Hepatocyte (in vitro differentiated cells): ENCODE results near the gene STXBP4. TPM values are rescaled to one million over a fixed set of nuclear protein-coding genes. Genes with fewer than 3 reads are reported as not detected.

Experiments
- DNase-seq: peaks from one replicate; pipeline ENCODE4 v3.0.0-alpha.2; 2016; ENCODE audit warnings: low spot score
- H2AFZ ChIP-seq: fragments of 200-600 bp; sonication (generic); 2 replicates; pipeline ENCODE4 v1.6.0; 2016; ENCODE audit warnings: antibody characterized with exemption, mild to moderate bottlenecking
- H3K27ac ChIP-seq: fragments of 200-600 bp; sonication (generic); 2 replicates; pipeline ENCODE4 v1.5.1; 2016; ENCODE audit warnings: mild to moderate bottlenecking
- H3K27me3 ChIP-seq: fragments of 200-600 bp; sonication (generic); 2 replicates; pipeline ENCODE4 v1.6.1; 2016
- H3K36me3 ChIP-seq: fragments of 200-600 bp; sonication (generic); replicated peaks from 2 replicates; pipeline ENCODE4 v1.5.1; 2016; ENCODE audit warnings: low read depth; ENCODE audit not compliant: insufficient read depth
- H3K4me1 ChIP-seq: fragments of 200-600 bp; sonication (generic); 2 replicates; pipeline ENCODE4 v1.5.1; 2016; ENCODE audit warnings: mild to moderate bottlenecking, moderate library complexity; ENCODE audit not compliant: insufficient read depth
- H3K4me2 ChIP-seq: fragments of 200-600 bp; sonication (generic); 2 replicates; pipeline ENCODE4 v1.6.0; 2016
- H3K4me3 ChIP-seq: fragments of 200-600 bp; sonication (generic); 2 replicates; pipeline ENCODE4 v1.5.1; 2016; ENCODE audit warnings: mild to moderate bottlenecking
- H3K79me2 ChIP-seq: fragments of 200-600 bp; sonication (generic); 2 replicates; pipeline ENCODE4 v1.6.0; 2017; ENCODE audit warnings: mild to moderate bottlenecking
- H3K9me2 ChIP-seq: fragments of 200-600 bp; sonication (generic); replicated peaks from 2 replicates; pipeline ENCODE4 v1.6.0; 2017; ENCODE audit warnings: mild to moderate bottlenecking; ENCODE audit not compliant: insufficient read depth
- H3K9me3 ChIP-seq: fragments of 200-600 bp; sonication (generic); 2 replicates; pipeline ENCODE4 v1.5.1; 2016; ENCODE audit warnings: low read depth, mild to moderate bottlenecking
- H4K20me1 ChIP-seq: fragments of 200-600 bp; sonication (generic); 2 replicates; pipeline ENCODE4 v1.6.0; 2016; ENCODE audit warnings: mild to moderate bottlenecking; ENCODE audit not compliant: insufficient read depth, poor library complexity, severe bottlenecking
- EZH2 ChIP-seq: fragments of 200-600 bp; sonication (generic); IDR thresholded peaks from 2 replicates; pipeline ENCODE4 v1.6.1; 2016; ENCODE audit warnings: antibody characterized with exemption, mild to moderate bottlenecking, borderline replicate concordance
- EZH2phosphoT487 ChIP-seq: fragments of 200-600 bp; sonication (generic); IDR thresholded peaks from one replicate; pipeline ENCODE4 v1.6.1; 2018; ENCODE audit warnings: antibody characterized with exemption, mild to moderate bottlenecking, low read depth, moderate library complexity; ENCODE audit not compliant: unreplicated experiment, severe bottlenecking
- WGBS: methylation state at CpG from one replicate; pipeline ENCODE4 v1.1.6; 2016; ENCODE audit warnings: low lambda C conversion rate; ENCODE audit errors: missing lambda C conversion rate; 5-methylcytosine and 5-hydroxymethylcytosine counted together
- polyA plus RNA-seq: library from polyadenylated mRNA; unstranded; fragments of >200 nt; fragmentation: Nextera tagmentation; extraction: Ambion mirVana; gene quantifications from 2 replicates; pipeline ENCODE4 v1.2.1, GENCODE V29; 2016
- total RNA-seq: library from RNA; depleted of rRNA; stranded (reverse); fragments of >200 nt; gene quantifications from 2 replicates; pipeline ENCODE4 v1.2.3, GENCODE V29; 2014
- TF ChIP-seq, protein P1 (sequence below): fragments of 200-600 bp; sonication (generic); IDR thresholded peaks from 2 replicates; pipeline ENCODE4 v1.5.1; 2016; ENCODE audit warnings: antibody characterized with exemption, mild to moderate bottlenecking; ENCODE audit not compliant: poor library complexity

The STXBP4 gene
- total and polyA plus RNA-seq, 2 experiments from 2014 or later: 9.0 to 50.1 TPM

DNA sequence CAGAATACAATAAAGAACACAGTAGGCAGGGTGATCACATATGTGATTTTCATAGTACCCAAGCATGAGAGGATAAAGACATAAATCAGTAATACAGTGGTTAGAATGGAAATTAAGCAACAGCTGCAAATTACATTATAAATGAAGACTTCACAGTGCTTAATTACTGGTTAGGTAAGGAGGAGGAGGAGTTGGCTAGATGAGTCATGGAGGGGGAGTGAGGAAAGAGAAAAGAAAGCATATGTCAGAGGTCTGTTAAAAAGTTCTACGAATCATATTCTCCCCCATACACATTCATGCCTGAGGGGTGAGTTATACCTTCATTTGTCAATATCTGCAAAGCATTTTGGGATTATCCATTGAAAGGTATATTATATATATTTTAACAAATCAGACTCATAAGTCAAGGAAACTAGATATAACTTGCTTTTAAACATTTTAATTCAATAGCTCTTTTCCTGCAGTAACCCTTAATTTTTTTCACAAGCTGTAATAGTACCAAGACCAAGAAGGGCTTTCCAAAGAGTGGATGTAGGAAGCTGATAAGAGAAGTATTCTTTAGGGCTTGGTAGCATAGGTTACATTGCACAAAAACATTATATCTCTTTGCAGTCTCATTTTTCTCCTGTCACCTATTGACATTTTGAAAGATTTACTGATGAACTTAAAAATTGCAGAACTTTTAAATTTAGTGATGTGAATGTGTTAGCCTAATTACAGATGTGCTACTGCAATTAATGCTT lies 99.3 kb downstream of the STXBP4 start:
- WGBS: 62% methylated on average over 1 of the region's 1 CpG
- H3K27me3 ChIP-seq: no peaks in the 10 kb centered on the region
- H3K36me3 ChIP-seq: no peaks in the 10 kb centered on the region
- TF ChIP-seq EZH2 (no peak), EZH2phosphoT487 (no peak)
- TF ChIP-seq, protein P1, sequence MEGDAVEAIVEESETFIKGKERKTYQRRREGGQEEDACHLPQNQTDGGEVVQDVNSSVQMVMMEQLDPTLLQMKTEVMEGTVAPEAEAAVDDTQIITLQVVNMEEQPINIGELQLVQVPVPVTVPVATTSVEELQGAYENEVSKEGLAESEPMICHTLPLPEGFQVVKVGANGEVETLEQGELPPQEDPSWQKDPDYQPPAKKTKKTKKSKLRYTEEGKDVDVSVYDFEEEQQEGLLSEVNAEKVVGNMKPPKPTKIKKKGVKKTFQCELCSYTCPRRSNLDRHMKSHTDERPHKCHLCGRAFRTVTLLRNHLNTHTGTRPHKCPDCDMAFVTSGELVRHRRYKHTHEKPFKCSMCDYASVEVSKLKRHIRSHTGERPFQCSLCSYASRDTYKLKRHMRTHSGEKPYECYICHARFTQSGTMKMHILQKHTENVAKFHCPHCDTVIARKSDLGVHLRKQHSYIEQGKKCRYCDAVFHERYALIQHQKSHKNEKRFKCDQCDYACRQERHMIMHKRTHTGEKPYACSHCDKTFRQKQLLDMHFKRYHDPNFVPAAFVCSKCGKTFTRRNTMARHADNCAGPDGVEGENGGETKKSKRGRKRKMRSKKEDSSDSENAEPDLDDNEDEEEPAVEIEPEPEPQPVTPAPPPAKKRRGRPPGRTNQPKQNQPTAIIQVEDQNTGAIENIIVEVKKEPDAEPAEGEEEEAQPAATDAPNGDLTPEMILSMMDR: no peak
- no peak for DNase-seq
- no peaks in the 10 kb centered on the region for H4K20me1 ChIP-seq
- H3K9me2 ChIP-seq: no peaks in the 10 kb centered on the region
- no peaks in the 10 kb centered on the region for H3K9me3 ChIP-seq
- H3K4me3 ChIP-seq: no peak overlapping the region
- no peaks in the 10 kb centered on the region for H3K79me2 ChIP-seq
- no peak overlapping the region for H3K4me2 ChIP-seq
- H3K27ac ChIP-seq: no peak overlapping the region
- H2AFZ ChIP-seq: no peak overlapping the region
- no peaks in the 10 kb centered on the region for H3K4me1 ChIP-seq

DNA sequence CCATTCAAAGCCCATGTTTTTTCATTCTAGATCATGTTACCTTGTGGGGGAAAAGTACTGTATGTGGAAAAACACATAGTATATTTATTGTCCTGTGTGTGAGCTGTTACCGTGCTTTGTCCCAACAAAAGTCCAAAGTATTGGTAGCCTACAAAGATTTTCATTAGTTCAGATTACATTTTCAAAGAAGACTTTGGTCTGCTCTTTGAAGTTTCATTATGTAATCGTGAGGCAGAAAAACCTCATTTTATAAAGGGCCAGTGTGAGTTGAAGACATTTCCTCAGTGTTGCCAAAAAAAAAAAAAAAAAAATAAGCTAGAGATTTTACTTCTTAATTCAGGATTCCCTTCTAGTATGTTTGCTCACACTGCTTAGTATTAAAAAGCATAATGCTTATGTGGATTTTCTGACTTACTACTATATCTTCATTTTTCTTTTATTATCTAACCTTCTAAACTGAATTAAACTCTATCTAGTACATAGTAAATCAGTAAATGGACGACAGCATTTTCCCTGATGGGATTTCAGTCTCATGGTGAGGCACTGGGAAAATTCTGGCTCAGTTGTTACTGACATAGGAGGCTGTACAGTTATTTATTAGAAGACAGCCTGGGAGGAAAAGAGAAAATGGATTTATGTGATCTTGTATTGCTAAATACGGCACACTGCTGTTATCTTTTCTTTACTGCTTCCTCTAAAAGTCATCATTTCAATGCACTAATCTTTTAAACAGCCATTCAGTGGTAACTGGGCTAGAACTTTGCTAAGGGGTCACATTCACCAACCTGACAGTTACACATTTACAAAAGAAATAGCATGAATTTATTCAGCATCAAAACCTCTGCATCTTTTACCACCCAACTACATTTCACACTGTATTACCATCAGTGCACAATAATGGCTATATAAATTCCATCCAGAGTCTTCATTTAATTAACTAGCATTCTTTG lies 100.6 kb downstream of the STXBP4 start:
- Histone ChIP-seq H3K27me3 (no peaks in the 10 kb centered on the region), H3K4me3 (no peak overlapping the region), H3K4me1 (no peaks in the 10 kb centered on the region), H4K20me1 (no peaks in the 10 kb centered on the region), H3K9me2 (no peaks in the 10 kb centered on the region), H3K27ac (no peak overlapping the region), H3K4me2 (no peak overlapping the region), H3K36me3 (no peaks in the 10 kb centered on the region), H3K79me2 (no peaks in the 10 kb centered on the region), H2AFZ (no peak overlapping the region), H3K9me3 (no peaks in the 10 kb centered on the region)
- no peak for DNase-seq
- 50% methylated on average over 4 of the region's 4 CpGs for whole genome bisulfite sequencing
- TF ChIP-seq EZH2 (no peak), EZH2phosphoT487 (no peak)
- TF ChIP-seq, protein P1: no peak

DNA sequence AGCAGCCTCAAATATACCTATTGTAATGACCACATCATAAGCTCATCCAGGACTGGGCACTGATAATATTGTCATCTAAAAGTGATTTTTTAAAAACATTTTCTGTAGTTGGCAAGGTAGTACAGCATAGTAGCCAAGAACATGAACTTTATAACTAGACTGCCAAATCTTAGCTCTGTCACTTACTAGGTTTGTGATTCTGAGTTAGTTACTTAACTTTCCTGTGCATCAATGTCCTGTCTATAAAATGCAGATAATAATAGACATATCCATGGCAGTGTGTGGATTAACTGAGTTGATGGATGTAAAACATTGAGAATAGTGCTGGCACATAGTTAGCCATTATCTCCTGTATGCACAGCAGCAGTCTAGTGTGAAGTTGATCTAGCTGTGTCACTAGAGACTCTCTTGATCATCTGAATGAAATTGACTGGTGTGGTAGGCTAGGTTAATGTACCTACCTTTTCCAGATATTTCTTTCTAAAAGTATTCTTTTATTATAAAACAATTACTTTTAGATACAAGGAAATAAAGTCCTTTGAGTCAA lies 101.5 kb downstream of the STXBP4 start:
- H3K4me2 ChIP-seq: no peak overlapping the region
- no peaks in the 10 kb centered on the region for H3K36me3 ChIP-seq
- H3K79me2 ChIP-seq: no peaks in the 10 kb centered on the region
- H2AFZ ChIP-seq: no peak overlapping the region
- H3K4me1 ChIP-seq: no peaks in the 10 kb centered on the region
- TF ChIP-seq EZH2 (no peak), EZH2phosphoT487 (no peak)
- TF ChIP-seq, protein P1: no peak
- H3K4me3 ChIP-seq: no peak overlapping the region
- no peaks in the 10 kb centered on the region for H4K20me1 ChIP-seq
- no peaks in the 10 kb centered on the region for H3K27me3 ChIP-seq
- H3K27ac ChIP-seq: no peak overlapping the region
- no peaks in the 10 kb centered on the region for H3K9me2 ChIP-seq
- no peak for DNase-seq
- H3K9me3 ChIP-seq: no peaks in the 10 kb centered on the region
